Activated CD4-positive, alpha-beta T cell treated with anti-CD3 and anti-CD28 coated beads, Interleukin-2, amount 50 U/mL, for 16 hours (primary cell): ENCODE results near the gene CYB5R3.
"Not testable (repeated sequence)": the region's sequence is repeated elsewhere in the genome, so short reads cannot be mapped to it uniquely, and the experiment has no call there.

Source experiments
- DNase-seq: peaks from one replicate; pipeline ENCODE4 v3.0.0-alpha.2; 2020

The CYB5R3 gene

DNA sequence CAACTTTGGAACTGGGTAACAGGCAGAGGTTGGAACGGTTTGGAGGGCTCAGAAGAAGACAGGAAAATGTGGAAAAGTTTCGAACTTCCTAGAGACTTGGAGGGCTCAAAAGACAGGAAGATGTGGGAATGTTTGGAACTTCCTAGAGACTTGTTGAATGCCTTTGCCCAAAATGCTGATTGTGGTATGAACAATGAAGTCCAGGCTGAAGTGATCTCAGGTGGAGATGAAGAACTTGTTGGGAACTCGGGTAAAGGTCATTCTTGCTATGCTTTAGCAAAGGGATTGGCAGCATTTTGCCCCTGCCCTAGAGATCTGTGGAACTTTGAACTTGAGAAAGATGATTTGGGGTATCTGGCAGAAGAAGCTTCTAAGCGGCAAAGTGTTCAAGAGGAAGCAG, 28.7 kb upstream of the CYB5R3 start:
- not testable (repeated sequence) for DNase-seq

DNA sequence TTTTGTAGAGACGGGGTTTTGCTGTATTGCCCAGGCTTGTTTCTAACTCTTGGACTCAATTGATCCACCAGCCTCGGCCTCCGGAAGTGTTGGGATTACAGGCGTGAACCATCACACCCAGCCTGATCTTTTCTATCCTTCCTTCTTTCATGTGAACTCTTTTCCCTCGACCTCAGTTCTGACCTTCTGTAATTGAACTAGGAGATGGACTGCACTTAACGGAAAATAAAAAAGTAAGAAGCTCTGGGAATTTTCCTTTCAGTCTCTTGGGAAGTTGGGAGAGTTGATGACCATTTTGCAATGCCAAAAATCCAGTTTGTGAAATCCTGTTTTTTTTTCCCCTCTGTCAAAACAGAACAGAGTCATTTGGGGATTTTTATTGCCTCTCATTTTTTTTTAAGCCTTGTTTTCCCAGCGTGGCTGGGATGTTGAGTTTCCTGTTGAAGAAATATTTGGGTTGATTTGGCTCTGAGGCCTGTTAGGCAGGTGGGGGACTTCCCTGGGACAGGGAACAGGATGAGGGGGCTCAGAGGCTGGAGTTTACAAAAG, 26.9 kb upstream of the CYB5R3 start:
- DNase-seq = no peak

DNA sequence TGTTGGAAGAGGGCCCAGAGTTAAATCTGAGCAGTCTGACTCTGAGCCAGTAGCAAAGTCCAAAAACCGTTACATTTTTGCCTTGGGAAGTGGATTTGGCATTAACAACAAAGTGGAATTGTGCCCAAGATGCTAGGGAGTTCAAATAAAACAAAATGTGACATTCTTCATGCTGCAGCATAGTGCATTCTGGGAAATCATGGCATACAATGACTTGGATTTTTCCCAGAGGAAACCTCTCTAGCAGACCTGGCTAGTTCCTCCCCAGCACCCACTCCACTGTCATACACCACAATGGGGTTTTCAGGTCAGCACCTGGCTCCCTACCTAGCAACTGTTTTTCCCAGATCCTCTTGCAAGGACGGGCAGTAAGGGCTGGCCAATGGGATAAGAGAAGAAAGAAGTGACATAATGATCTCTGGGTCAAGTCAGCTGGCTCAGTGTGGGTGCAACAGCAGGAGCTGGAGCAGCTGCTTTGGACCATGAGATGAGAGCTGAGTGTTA, 24.8 kb upstream of the CYB5R3 start:
- DNase-seq = no peak

DNA sequence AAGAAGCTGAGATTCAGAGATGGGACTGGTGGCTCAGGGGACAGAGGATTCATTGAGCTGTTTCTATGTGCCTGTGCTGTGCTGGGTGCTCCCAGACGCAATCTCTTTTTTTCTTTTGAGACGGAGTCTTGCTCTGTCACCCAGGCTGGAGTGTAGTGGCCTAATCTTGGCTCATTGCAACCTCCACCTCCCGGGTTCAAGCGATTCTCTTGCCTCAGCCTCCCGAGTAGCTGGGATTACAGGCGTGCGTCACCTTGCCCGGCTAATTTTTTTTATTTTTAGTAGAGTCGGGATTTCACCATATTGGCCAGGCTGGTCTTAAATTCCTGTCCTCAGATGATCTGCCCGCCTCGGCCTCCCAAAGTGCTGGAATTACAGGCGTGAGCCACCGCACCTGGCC, 23.9 kb upstream of the CYB5R3 start:
- not testable (repeated sequence) for DNase-seq

DNA sequence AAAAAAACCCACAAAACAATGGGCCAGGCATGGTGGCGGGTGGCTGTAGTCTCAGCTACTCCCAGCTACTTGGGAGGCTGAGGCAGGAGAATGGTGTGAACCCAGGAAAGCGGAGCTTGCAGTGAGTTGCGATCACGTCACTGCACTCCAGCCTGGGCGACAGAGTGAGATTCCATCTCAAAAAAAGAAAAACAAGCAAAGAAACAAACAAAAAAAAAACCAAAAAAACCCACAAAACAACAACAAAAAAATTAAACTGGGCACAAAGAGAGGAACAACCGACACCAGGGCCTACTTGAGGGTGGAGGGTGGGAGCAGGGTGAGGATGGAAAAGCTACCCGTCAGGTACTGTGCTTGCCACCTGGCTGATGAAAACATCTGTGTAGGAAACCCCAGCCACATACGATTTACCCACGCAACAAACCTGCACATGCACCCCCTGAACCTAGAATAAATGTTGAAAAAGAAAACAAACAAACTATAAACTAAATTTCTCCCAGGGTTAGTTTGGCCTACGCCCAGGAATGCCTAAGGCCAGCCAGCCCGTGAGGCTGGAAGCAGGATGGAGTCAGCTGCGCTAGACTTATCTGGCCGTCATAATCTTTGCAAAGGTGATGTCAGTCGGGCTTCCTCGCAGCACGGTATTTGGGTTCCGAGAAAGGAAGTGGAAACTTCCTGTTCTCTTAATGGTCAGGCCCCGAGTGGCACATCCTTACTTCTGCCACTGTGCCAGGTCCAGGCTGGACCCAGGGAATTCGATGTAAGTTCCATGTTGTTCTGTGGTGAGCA, 21.9 kb upstream of the CYB5R3 start:
- DNase-seq = no peak

DNA sequence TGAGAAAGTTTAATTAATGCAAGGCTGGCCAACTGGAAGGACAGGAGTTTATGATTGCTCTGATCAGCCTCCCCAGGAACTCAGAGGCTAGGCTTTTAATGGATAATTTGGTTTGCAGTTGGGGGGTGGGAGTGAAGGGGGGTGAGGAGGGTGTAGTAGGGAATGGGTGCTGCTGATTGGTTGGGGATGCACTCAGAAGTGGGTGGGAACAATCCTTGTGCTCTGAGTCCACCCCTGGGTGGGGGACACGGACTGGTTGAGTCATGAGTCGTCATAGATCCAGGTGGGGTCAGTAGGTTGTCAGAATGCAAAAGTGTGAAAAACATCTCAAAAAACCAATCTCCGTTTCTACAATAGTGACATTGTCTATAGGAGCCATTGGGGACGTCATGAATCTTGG, 20.9 kb upstream of the CYB5R3 start:
- DNase-seq = no peak

DNA sequence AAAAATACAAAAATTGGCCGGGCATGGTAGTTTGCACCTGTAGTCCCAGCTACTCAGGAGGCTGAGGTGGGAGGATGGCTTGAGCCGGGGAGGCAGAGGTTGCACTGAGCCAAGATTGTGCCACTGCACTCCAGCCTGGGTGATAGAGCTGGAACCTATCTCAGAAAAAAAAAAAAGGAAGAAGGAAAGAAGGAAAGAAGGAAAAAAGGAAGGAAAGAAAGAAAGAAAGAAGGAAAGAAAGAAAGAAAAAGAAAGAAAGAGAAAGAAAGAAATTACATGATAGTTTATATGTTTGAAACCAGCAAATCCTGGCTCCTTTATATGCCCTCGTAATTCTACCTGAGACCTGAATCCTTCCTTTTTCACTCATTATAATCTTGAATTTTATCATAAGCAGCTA, 17.2 kb upstream of the CYB5R3 start:
- not testable (repeated sequence) for DNase-seq

DNA sequence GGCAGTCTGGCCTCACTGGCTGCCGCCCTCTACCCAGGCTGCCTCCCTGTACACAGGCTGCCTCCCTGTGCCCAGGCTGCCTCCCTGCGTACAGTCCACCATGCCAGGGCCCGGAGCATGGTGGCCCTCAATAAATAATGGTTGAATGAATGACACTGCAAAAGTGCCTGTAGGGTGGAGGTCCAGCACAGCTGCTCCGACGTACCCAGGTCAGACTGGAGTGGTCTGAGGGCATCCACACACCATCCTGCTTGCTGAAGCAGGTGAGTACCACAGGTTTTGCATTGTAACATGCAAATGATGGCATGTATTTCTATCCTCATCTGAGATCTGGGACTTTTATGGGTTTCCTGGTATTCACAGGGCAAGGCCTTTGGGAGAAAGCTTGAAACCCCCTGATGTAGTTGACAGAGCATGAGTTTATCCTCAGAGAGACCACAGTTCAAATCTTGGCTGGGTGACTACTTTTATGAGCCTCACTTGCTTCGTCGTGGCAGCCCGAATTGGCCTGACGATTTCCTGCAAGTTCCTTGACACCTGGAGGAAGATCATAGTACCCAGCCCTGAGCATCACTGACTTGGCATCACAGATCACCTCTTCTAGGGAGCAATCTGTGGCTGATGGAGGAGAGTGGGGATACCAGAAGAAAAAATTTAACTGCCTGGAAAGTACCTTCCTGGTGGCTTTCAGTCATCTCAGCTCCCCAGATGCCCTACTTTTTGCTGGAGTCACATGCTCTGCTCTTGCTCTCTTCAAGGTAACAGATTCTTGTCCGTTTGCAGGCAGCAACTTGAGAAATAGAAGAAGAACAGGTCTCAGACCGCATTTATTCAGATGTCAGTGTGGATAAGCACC, 16.0 kb upstream of the CYB5R3 start:
- no peak for DNase-seq

DNA sequence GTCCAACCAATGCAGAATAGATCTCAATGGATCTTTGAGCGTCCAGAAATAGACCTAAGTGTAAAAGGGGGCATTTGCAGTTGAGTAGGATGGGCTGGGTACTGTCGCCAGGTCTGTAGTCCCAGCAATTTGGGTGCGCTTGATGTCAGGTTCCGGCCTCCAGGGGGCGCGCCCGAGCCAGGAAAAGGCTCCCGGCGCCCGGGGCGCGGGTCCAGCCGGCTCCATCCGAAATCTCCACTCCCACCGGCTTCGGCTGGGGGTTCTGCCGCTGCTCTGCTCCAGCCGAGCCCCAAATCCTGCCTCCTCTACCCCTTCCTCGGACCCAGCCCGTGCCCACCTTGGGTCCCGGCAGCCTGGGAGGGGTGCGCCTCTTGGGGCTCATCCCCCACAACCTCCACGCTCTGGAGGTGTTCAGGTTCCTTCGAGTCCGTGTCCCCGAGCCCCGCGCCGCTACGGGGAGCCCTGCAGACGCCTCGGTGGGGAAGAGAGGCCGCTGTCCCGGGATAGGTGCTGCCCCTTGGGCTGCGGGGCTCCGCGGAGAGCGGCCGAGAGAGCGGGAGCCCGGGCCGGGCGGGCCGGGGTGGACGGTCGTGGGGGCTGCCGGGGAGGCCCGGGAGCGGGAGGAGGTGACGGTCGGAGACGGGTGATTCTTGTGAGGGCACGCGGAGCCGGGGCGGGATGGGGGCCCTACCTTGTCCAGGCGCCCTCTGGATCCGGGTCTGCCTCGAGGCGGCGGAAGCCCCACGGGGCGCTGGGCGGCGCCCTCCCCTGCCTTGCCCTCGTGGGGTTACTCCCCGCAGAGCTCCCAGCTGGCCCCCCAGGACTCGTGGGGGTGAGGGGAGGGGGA, 13.0 kb upstream of the CYB5R3 start:
- DNase-seq = peak; percentile 76

DNA sequence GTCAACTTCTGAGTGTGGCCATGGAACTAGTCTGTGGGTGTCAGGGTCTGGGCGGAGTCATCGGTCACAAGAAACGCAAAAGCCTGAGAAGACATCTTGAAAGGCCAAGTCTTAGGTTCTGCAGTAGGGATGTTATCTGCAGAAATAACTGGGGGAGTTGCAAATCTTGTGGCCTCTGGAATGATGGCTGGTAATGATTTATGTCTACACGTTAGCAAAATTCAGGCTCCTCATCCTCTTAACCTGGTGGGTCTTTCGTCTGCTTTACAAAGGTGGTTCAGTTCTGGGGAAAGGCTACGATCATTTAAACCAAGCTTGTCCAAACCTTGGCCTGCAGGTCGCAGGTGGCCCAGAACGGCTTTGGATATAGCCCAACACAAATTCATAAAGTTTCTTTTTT, 7.4 kb upstream of the CYB5R3 start:
- DNase-seq = no peak

DNA sequence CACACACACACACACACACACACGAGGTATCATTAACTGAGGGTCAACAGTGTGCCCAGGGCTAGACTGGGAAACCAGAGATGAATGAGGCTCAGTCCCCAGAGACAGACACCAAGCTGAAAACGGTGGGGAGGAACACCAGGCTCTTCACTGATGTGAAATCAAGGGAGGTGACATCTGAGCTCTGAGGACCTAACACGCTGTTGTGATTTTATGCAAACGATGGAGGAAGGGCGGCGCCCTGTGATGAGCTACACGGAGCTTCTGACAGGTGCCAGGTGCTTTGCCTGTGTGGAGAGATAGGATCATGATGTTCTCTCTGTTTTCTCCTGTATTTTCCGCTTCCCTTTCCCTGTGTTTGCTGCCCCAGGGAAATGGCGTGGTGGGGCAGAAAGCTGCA, 6.5 kb upstream of the CYB5R3 start:
- DNase-seq = no peak

DNA sequence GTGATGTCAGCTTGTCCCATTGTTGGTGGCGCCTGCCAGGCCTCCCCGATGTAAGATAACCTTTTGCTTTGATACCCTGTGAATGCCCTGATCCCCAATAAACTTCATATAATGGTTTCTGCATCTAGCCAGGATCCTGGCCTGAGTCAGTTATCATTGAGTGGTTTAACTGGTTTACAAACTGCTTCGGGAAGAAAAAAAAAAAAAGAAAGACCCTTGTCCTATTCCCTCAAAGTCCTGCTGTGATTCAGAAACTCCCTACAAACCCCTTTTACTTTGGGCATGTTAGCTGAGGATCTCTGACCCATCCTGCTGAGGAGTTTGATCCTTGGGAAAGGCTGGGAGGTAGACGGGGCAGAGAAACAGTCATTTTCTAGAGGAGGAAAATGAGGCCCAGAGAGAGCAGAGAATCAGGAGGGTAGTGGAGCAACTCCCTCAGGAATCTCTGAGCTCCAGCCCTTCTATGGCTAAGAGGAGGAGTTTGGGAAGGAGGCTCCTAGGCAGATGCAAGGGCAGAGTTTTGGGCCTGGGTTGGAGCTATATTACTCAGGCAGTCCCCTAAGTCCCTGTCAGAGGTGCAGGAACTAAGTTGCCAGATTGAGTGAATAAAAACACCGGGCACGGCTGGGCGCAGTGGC, 5.4 kb upstream of the CYB5R3 start:
- no peak for DNase-seq

DNA sequence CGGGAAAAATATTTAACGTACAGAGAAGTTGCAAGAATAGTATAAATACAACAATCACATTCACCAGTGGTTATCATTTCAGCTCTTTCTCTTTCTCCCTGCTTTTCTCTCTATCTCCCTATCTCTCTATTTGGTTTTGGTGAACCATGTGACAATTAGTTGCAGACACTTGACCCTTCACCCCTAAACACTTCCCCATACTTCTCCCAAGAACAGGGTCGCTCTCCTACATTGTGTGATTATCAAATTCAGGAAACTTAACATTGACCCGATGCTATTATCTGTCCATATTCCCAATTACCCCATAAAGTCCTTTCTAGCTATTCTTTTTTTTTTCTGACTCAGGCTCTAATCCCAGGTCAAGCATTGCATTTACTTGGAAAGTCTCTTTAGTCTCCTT, 4.8 kb upstream of the CYB5R3 start:
- no peak for DNase-seq

DNA sequence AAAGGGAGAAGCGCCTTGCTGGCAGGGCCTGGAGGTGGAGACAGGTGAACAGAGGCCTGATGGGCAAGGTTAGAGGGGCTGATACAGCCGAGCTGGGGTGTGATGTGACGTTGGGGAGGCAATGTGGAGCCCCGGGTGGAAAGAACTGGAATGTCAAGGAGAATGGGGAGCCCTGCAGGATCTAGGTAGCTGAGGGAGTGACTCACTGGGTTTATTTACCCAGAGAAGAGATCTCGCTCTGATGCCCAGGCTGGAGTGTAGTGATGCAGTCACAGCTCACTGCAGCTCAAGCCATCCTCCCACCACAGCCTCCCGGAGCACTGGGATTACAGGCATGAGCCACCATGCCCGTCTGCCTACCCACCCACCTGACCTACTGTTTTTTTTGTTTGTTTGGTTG, 1.9 kb upstream of the CYB5R3 start:
- no peak for DNase-seq

DNA sequence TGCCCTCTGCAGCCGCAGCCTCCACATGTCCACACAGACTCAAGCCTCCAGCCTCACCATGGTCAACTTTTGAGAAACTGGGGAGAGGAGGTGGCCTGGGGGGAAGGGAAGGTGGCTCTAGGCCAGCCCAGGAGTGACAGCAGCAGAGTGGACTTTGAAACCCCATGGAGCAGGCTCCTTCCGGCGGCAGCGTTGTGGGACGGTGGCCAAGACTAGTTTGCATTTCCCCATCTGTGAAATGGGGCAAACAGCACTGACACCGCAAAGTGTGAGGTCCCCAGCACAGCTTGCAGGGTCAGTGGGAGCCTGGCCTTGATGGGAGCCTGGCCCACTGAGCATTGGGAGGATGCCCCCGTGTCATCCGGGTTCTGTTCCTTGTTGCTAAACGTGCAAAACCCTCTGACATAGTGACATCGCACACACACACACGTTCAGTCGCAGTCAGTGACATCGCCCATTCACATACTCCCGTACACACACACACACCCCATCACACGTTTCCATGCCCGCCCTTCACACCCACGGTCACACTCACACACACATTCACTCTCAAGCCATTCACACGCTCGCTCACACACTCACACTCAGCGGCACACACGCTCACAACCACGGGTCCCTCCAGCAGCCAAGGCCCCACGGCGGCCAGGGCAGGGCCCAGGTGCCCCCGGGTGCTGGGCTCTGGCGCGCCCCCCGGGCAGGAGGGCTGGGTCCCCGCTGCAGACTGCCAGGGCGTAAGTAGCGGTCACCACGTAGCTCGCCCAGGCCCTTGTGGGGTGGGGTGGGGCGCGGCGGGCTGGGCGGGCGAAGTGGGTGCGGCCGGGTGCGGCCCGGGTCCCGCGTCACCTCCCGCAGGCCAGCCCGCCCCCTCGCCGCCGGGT, 585 bp downstream of the CYB5R3 start:
- DNase-seq = peak; percentile 31

DNA sequence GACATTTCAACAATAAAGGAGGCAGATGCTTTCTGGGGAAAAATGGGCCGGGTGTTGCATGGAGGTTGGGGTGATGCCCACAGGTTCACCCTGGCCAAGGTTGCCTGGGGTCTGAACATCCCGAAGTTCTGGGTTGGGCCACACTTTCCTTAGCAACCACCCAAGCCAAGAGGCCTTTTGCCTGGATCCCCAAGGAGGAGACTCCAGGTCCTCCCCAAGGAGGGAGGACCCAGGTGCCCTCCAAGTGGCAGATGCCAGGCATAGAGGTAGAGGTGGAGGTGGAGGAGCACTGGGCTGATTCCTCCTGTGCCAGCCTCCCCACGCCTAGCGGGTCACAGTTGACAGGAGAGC, 1.2 kb downstream of the CYB5R3 start:
- DNase-seq = no peak

DNA sequence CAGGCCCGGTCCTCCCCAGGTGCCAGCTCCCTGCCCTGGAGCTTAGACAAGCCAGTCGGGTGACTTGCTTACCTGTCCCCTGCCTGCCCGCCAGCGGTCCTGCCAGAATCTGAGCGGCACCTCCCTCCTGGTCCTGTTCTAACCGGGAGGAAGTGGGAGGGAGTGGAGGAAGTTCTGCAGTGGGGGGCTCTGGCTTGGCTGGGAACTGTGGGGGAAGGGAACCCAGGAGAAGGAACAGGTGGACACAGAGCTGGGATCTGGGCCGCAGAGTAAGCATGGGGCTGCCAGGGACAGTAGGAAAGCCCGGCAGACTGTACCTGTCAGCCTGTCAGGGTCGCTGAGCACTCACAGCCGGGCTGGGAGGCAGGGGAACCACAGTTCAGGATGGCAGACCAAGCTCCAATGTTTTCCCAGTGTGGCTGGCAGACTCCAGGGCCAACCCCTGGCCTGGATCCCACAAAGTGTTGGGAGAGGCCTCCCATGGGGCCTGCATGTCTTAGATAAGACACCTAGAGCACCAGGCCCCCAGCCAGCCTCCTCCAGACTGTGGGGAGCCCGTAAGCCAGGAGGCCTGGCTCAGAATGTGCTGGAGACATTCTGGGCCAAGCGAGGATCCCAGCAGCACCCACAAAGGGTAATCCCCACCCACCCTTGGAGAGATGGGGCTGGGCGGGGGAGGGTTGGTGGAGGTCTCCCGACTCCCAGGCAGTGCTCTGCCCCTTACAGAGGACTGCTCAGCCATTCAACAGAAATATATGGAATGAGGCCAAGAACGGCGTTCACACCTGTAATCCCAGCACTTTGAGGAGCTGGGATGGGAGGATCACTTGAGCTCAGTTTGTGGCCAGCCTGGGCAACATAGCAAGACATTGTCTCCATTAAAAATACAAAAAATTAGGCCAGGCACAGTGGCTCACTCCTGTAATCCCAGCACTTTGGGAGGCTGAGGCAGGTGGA, 2.3 kb downstream of the CYB5R3 start:
- no peak for DNase-seq

DNA sequence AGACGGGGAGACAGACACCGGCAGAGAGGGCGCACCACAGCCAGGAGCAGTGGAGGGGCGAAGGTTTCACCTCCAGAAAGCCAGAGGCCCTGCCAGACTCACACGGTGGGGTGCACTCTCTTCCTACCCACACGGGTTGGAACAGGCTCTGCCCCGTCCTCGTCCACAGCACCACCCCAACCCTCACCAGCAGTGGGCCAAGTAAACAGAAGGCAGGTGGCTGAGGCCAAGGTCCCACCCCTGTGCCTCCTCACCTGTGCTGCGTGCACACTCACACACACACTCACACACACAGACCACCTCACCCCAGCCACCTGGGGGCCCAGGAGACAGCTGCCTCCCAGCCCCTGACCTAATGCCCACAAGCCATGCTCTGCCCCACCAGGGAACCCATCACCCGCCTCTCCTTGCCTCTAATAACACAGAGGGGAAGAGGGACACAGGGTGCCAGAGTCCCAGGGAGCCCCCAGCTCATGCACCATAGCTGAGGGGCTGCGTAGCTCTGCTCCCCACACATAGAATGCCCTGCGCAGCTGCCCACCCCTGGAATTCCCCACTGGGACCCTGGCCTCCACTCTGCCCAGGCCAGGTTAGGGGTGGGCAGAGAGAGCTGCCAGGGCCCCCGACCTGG, 3.1 kb downstream of the CYB5R3 start:
- no peak for DNase-seq

DNA sequence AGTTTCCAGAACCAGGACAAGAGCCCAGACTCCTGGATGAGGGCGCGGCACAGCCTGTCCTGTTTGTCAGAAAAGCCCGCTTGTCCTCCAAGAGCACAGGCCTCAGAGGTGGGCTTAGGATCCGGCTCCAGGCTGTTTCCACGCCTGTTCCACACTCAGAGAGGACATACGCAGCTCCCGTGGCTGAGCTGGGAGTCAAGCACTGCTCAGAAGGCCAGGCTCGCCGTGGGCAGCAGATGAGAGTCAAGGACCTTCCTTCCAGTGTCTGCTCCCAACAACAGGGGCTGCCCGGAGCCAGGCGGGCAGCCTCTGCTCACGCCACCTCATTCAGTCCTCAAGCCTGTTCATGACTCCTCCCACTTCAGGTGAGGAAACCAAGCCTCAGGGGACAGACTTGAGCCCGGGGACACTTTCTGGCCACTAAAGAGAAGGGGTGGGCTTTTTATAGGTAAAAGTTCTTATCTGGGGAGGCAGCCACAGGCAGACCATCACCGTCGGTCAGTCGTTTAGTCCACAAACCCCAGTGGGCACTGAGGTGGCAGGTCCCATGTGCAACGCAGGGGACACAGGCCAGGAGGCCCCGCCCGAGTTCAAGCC, 3.8 kb downstream of the CYB5R3 start:
- no peak for DNase-seq
